ENCODE data around the gene MLPH. TPM values are rescaled to one million over a fixed set of nuclear protein-coding genes. Genes with fewer than 3 reads are reported as not detected.

MLPH gene
- total RNA-seq, 3 donors from 2014 or later: 15.5 to 242 (median 223) TPM

DNA sequence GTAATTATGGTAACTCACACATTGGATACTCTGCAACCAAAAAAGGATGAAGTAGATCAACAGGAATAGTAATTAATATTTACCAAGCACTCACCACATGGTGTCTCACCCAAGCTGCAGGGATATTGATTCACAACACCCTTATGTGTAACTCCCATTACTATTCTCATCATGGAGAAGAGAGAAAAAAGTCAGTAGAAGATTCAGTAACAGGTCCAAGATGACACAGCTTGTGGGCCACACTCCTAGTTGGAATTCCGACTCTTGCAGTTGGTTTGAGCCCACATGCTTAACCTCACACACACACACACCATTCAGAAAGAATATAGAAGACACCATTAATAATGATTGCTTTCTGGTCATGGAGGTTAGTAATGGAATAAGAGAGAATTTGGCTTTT, 1.7 kb upstream of the MLPH start:
- no peaks in the 10 kb centered on the region for H3K9me3 ChIP-seq
- H3K4me3 ChIP-seq: peak overlapping the region in 1 of 3 donors; percentile 76
- intact Hi-C loops (cut with DNase I; ENCODE audit: low total_unique reads): no loop called here
- no peaks in the 10 kb centered on the region for H3K36me3 ChIP-seq
- DNase-seq (ENCODE audit: low spot score in 2 of 2): no peak
- H3K27me3 ChIP-seq: no peaks in the 10 kb centered on the region
- peaks cover 0 to 6% of the 10 kb centered on the region in 2 donors for H3K4me1 ChIP-seq
- peak overlapping the region; percentile 30 to 91 for H3K27ac ChIP-seq
- TF ChIP-seq, protein P1, sequence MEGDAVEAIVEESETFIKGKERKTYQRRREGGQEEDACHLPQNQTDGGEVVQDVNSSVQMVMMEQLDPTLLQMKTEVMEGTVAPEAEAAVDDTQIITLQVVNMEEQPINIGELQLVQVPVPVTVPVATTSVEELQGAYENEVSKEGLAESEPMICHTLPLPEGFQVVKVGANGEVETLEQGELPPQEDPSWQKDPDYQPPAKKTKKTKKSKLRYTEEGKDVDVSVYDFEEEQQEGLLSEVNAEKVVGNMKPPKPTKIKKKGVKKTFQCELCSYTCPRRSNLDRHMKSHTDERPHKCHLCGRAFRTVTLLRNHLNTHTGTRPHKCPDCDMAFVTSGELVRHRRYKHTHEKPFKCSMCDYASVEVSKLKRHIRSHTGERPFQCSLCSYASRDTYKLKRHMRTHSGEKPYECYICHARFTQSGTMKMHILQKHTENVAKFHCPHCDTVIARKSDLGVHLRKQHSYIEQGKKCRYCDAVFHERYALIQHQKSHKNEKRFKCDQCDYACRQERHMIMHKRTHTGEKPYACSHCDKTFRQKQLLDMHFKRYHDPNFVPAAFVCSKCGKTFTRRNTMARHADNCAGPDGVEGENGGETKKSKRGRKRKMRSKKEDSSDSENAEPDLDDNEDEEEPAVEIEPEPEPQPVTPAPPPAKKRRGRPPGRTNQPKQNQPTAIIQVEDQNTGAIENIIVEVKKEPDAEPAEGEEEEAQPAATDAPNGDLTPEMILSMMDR (IDR thresholded peaks at IDR 0.05): no peak
- TF ChIP-seq POLR2AphosphoS5 (IDR thresholded peaks at IDR 0.05) (no peak), POLR2A (IDR thresholded peaks at IDR 0.05) (no peak)

DNA sequence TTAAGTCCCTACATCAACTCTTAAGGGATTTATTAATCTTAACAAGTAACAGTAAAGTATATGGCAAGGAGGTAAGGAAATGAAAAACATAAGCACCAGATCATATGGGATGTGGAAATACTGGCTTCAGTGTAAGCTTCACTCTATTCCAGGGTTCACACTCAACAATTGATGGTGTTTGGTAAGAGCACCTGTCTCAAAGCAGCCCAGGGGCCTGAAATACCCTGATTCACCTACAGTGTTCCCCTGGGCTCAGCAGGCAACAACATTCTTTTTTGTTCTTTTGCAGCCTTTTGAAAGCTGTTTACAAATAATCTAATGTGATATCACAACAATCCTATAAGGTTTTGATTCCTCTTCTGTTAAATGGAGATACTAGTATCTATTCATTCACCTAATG, 1.2 kb upstream of the MLPH start:
- TF ChIP-seq, protein P1 (IDR thresholded peaks at IDR 0.05): no peak
- TF ChIP-seq POLR2AphosphoS5 (IDR thresholded peaks at IDR 0.05): no peak
- no peak for TF ChIP-seq POLR2A (IDR thresholded peaks at IDR 0.05)
- DNase-seq (ENCODE audit: low spot score in 2 of 2): no peak
- H3K4me1 ChIP-seq: peaks cover 0 to 6% of the 10 kb centered on the region in 2 donors
- intact Hi-C loops (cut with DNase I; ENCODE audit: low total_unique reads): no loop called here
- H3K36me3 ChIP-seq: no peaks in the 10 kb centered on the region
- peak overlapping the region; percentile 91 to 95 for H3K27ac ChIP-seq
- no peaks in the 10 kb centered on the region for H3K27me3 ChIP-seq
- H3K4me3 ChIP-seq: peak overlapping the region; percentile 46 to 76 (median 63)
- no peaks in the 10 kb centered on the region for H3K9me3 ChIP-seq

DNA sequence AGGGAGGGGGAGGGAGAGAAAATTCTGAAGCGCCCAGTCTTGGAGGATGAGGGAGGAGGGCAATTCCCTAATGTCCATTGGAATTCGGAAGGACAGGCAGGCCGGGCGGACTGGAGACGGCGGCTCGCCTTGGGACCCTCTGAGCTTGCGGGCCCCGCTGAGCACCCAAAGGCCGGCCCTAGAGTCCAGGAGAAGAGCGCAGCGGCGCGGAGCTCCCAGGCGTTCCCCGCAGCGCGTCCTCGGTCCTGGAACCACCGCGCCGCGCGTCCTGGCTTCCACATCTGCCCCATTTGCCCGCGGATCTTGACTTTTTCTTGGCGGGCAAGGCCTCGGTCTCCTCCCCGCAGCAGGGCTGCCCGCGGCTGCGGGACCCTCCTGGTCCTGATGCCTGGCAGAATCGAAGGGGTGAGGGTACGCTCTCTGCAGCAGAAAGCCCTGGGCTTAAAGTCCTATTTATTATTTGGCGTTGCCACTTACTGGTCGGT, 675 bp upstream of the MLPH start:
- Histone ChIP-seq H3K4me1 (peaks cover 0 to 6% of the 10 kb centered on the region in 2 donors), H3K36me3 (no peaks in the 10 kb centered on the region), H3K4me3 (peak overlapping the region; percentile 46 to 76 (median 63)), H3K9me3 (peaks cover 3 to 4% of the 10 kb centered on the region in 2 donors), H3K27ac (peak overlapping the region; percentile 91 to 95), H3K27me3 (no peaks in the 10 kb centered on the region)
- no peak for TF ChIP-seq POLR2A (IDR thresholded peaks at IDR 0.05)
- TF ChIP-seq, protein P1 (IDR thresholded peaks at IDR 0.05): no peak
- no peak for TF ChIP-seq POLR2AphosphoS5 (IDR thresholded peaks at IDR 0.05)
- intact Hi-C loops (cut with DNase I; ENCODE audit: low total_unique reads): no loop called here
- DNase-seq (ENCODE audit: low spot score in 2 of 2): no peak

DNA sequence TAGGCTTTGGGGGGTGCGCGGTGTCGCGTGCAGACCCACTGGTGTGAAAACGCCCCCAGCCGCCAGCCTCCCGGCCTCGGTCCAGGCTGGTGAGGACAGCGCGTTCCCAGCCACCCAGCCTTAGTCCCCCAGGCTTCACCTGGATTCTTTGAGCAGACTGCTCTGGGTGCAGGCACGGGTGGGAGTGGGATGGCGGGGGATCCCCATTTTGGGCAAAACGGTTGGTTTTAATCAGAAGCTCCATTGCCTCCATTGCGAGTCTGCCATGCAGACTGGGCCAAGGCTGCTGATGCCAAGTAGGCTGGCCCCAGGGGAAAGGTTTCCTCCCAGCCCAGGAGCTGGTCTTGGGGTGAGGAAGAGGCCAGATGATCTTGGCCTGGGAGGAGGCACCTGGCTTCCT, 445 bp downstream of the MLPH start:
- Histone ChIP-seq H3K27ac (peak overlapping the region; percentile 91 to 95), H3K4me3 (peak overlapping the region; percentile 46 to 76 (median 63)), H3K27me3 (no peaks in the 10 kb centered on the region), H3K4me1 (no peaks in the 10 kb centered on the region), H3K36me3 (no peaks in the 10 kb centered on the region), H3K9me3 (peaks cover 10% of the 10 kb centered on the region in 2 donors)
- TF ChIP-seq, protein P1 (IDR thresholded peaks at IDR 0.05): no peak
- no peak for TF ChIP-seq POLR2AphosphoS5 (IDR thresholded peaks at IDR 0.05)
- no peak for TF ChIP-seq POLR2A (IDR thresholded peaks at IDR 0.05)
- DNase-seq (ENCODE audit: low spot score in 2 of 2): peak in 1 of 2 donors; percentile 54
- intact Hi-C loops (cut with DNase I; ENCODE audit: low total_unique reads): no loop called here

DNA sequence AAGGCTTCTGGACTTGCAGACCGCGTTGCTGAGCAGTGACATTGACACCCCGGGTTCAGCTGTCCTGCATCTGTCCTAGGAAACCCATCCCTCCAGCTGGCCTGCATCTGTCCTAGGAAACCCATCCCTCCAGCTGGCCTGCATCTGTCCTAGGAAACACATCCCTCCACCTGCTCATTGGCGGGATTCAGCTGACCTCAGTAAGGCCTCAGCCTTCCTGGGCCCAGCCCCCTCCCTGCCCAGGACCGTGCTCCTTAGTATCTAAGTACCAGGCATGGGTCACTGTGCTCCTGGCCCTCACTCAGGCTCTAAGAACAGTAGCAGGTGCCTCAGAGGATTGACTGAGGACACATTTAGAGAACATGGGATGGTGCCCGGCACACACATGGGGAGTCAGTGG, 1.2 kb downstream of the MLPH start:
- intact Hi-C loops (cut with DNase I; ENCODE audit: low total_unique reads): no loop called here
- H3K4me1 ChIP-seq: peaks cover 0 to 4% of the 10 kb centered on the region in 2 donors
- no peaks in the 10 kb centered on the region for H3K27me3 ChIP-seq
- DNase-seq (ENCODE audit: low spot score in 2 of 2): peak in 1 of 2 donors; percentile 51
- TF ChIP-seq POLR2A (IDR thresholded peaks at IDR 0.05) (no peak), POLR2AphosphoS5 (IDR thresholded peaks at IDR 0.05) (no peak)
- TF ChIP-seq, protein P1 (IDR thresholded peaks at IDR 0.05): no peak
- peak overlapping the region in 2 of 3 donors; percentile 63 to 76 for H3K4me3 ChIP-seq
- H3K9me3 ChIP-seq: peaks cover 10% of the 10 kb centered on the region in 2 donors
- H3K27ac ChIP-seq: peak overlapping the region; percentile 91 to 95
- no peaks in the 10 kb centered on the region for H3K36me3 ChIP-seq

All from breast epithelium (tissue), 4 donors.